Measurements from ENCODE around the gene SESN2.
"Not testable (repeated sequence)": the region's sequence is repeated elsewhere in the genome, so short reads cannot be mapped to it uniquely, and the experiment has no call there.

The SESN2 gene

DNA sequence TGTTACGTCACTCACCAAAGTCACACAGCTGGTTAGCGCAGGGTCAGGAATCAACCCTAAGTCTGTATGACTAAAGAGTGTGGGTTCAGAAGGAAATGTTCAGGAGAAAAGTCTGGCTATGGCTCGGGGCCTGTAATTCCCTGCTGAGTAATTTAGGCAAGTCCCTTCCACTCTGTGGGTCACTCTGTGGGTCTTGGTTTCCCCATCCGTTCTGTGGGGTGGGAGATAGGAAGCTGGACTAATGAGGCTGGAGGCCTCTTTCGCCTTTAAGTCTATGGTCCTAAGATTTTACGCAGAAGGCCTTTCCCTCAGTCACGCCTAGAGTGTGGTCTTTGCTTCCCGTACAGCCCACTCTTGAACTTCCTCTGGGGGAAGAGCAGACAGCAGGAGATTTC is 55.2 kb downstream of the SESN2 start:
- H3K4me3 ChIP-seq (ENCODE audit: low read length) = no peak overlapping the region
- DNase-seq (ENCODE audit: low read depth, low spot score) = no peak

DNA sequence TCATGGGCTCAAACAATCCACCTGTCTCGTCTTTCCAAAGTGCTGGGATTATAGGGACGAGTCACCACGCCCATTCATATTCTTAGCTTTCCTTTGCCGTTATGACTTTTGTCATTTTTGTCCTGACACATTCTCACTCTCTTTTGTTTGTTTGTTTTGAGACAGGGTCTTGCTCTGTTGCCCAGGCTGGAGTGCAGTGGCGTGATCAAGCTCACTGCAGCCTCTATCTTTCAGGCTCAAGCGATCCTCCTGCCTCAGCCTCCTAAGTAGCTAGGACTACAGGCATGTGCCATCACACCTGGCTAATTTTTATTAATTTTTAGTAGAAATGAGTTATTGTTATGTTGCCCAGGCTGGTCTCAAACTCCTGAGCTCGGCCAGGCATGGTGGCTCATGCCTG is 57.7 kb downstream of the SESN2 start:
- no peak for DNase-seq (ENCODE audit: low read depth, low spot score)

GRCh38 chr1:28322194-28322593 is 62.9 kb downstream of the SESN2 start:
- no peak for DNase-seq (ENCODE audit: low read depth, low spot score)
- H3K4me3 ChIP-seq (ENCODE audit: low read length) = no peak overlapping the region

More for the DNA sequence above, 57.7 kb downstream of the SESN2 start:
- H3K4me3 ChIP-seq (ENCODE audit: low read length) = no peak overlapping the region

- H3K4me3 ChIP-seq (ENCODE audit: low read length) = no peak overlapping the region
- no peak for DNase-seq (ENCODE audit: low read depth, low spot score)
These were observed 64.4 kb downstream of the SESN2 start for GRCh38 chr1:28323720-28324119.

DNA sequence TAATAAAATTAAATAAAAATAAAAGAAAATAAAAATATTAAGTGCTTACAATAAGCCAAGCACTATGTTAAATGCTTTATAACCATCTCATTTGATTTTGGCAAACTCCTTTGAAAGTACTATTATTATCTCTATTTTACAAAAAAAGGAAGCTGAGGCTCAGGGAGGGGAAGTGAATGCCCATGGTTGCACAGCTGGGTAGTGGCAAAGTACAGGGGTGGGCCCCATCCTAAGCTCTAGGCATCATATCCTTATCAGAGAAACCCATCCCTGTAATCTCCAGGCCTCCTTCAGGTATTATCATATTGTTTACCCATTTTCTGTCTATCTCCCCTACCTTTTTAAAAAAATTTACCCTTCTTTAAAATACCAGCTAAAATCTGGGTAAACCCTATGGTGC is 67.2 kb downstream of the SESN2 start:
- DNase-seq (ENCODE audit: low read depth, low spot score) = no peak
- H3K4me3 ChIP-seq (ENCODE audit: low read length) = no peak overlapping the region

GRCh38 chr1:28326984-28327383 is 67.7 kb downstream of the SESN2 start:
- no peak for DNase-seq (ENCODE audit: low read depth, low spot score)

GRCh38 chr1:28327431-28327830 is 68.1 kb downstream of the SESN2 start:
- DNase-seq (ENCODE audit: low read depth, low spot score); H3K4me3 ChIP-seq (ENCODE audit: low read length): not testable (repeated sequence)

More at GRCh38 chr1:28326984-28327383, 67.7 kb downstream of the SESN2 start:
- H3K4me3 ChIP-seq (ENCODE audit: low read length) = no peak overlapping the region

GRCh38 chr1:28328228-28328648 is 68.9 kb downstream of the SESN2 start:
- no peak for DNase-seq (ENCODE audit: low read depth, low spot score)
- peak overlapping the region; percentile 69 for H3K4me3 ChIP-seq (ENCODE audit: low read length)

DNA sequence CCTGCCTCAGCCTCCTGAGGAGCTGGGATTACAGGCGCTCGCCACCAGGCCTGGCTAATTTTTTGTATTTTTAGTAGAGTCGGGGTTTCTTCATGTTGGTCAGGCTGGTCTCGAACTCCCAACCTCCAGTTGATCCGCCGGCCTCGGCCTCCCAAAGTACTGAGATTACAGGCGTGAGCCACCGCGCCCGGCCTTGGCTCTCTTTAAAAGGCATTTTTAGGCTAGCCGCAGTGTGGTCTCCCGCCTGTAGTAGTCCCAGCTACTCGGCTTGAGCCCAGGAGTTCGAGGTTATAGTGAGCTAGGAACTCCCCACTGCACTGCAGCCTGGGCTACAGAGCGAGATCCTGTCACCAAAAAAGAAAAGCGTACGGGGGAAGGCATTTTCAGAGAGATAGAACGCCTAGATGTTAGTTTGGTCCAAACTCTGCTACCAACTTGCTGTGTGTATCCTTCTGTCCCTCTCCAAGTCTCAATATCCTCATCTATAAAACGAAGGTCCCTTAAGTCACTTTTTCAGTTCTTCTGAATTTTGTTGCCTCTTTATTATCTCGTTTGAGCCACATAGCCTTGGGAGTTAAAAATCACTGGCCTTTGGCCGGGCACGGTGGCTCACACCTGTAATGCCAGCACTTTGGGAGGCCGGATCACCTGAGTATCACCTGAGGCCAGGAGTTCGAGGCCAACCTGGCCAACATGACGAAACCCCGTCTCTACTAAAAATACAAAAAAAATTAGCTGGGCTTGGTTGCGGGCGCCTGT is 70.3 kb downstream of the SESN2 start:
- DNase-seq (ENCODE audit: low read depth, low spot score) = no peak

More for the DNA sequence above, 70.3 kb downstream of the SESN2 start:
- peak overlapping the region; percentile 69 for H3K4me3 ChIP-seq (ENCODE audit: low read length)

All from Jurkat, Clone E6-1 (cell line).